Type B pancreatic cell (in vitro differentiated cells): ENCODE results near the gene OTUD5. TPM values are rescaled to one million over a fixed set of nuclear protein-coding genes. Genes with fewer than 3 reads are reported as not detected.

ENCODE experiments used
- DNase-seq: peaks from one replicate; pipeline ENCODE4 v3.0.0; 2021; ENCODE audit warnings: mixed read lengths; ENCODE audit not compliant: unreplicated experiment; ENCODE audit errors: extremely low spot score
- H3K27ac Mint-ChIP-seq: 2 replicates; pipeline ENCODE4 v1.8.0; 2021; ENCODE audit warnings: mild to moderate bottlenecking, mixed read lengths
- H3K27me3 Mint-ChIP-seq: 2 replicates; pipeline ENCODE4 v1.8.0; 2021; ENCODE audit warnings: mixed read lengths
- H3K36me3 Mint-ChIP-seq: 2 replicates; pipeline ENCODE4 v1.8.0; 2021; ENCODE audit warnings: mixed read lengths
- H3K4me1 Mint-ChIP-seq: one replicate; pipeline ENCODE4 v1.8.0; 2021; ENCODE audit warnings: mixed read lengths; ENCODE audit not compliant: unreplicated experiment
- H3K4me3 Mint-ChIP-seq: 2 replicates; pipeline ENCODE4 v1.8.0; 2021; ENCODE audit warnings: mild to moderate bottlenecking, mixed read lengths
- H3K9me3 Mint-ChIP-seq: 2 replicates; pipeline ENCODE4 v1.8.0; 2021; ENCODE audit warnings: mixed read lengths
- total RNA-seq: library from RNA; stranded (reverse); gene quantifications from 2 replicates; pipeline ENCODE4 v1.2.1, GENCODE V29; 2021; ENCODE audit warnings: low replicate concordance
- TF ChIP-seq, protein P1 (sequence below): fragments of 200-600 bp; sonication (generic); conservative IDR thresholded peaks from 2 replicates; pipeline ENCODE4 v1.5.0; 2021; ENCODE audit warnings: antibody characterized with exemption, mild to moderate bottlenecking

Gene OTUD5
- total RNA-seq, 1 donor from 2014 or later = 49.5 TPM

DNA sequence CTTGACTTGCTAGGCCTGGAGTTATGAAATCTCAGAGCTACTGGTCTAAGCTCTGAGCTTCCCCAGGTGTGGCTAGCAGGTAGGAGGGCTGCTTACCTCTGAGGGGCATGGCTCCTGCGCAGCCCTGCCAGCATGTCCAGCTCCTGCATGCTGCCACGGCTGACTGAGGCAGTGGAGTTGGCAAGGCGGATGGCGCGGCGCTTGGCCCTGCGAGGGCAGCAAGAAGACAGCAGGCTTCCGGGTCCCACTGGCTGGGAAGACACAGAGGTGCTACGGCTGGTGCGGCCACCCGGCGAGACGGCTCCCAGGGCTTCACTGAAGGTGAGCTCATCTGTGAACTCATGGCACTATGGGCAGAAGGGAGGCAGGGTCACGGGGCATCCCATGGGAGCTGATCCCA, 8.6 kb upstream of the OTUD5 start:
- TF ChIP-seq, protein P1, sequence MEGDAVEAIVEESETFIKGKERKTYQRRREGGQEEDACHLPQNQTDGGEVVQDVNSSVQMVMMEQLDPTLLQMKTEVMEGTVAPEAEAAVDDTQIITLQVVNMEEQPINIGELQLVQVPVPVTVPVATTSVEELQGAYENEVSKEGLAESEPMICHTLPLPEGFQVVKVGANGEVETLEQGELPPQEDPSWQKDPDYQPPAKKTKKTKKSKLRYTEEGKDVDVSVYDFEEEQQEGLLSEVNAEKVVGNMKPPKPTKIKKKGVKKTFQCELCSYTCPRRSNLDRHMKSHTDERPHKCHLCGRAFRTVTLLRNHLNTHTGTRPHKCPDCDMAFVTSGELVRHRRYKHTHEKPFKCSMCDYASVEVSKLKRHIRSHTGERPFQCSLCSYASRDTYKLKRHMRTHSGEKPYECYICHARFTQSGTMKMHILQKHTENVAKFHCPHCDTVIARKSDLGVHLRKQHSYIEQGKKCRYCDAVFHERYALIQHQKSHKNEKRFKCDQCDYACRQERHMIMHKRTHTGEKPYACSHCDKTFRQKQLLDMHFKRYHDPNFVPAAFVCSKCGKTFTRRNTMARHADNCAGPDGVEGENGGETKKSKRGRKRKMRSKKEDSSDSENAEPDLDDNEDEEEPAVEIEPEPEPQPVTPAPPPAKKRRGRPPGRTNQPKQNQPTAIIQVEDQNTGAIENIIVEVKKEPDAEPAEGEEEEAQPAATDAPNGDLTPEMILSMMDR = no peak
- H3K27ac Mint-ChIP-seq = no peak overlapping the region

GRCh38 chrX:48961585-48962091, 4.2 kb upstream of the OTUD5 start:
- no peak for DNase-seq
- TF ChIP-seq, protein P1 = no peak
- Mint-ChIP-seq H3K4me1 (no peaks in the 10 kb centered on the region), H3K36me3 (peaks cover 7% of the 10 kb centered on the region), H3K9me3 (no peaks in the 10 kb centered on the region), H3K27ac (peak overlapping the region; percentile 77), H3K27me3 (no peaks in the 10 kb centered on the region), H3K4me3 (no peak overlapping the region)

More for the DNA sequence above, 8.6 kb upstream of the OTUD5 start:
- Mint-ChIP-seq H3K36me3 (peaks cover 3% of the 10 kb centered on the region), H3K9me3 (no peaks in the 10 kb centered on the region), H3K4me1 (no peaks in the 10 kb centered on the region), H3K4me3 (no peak overlapping the region), H3K27me3 (no peaks in the 10 kb centered on the region)
- no peak for DNase-seq

DNA sequence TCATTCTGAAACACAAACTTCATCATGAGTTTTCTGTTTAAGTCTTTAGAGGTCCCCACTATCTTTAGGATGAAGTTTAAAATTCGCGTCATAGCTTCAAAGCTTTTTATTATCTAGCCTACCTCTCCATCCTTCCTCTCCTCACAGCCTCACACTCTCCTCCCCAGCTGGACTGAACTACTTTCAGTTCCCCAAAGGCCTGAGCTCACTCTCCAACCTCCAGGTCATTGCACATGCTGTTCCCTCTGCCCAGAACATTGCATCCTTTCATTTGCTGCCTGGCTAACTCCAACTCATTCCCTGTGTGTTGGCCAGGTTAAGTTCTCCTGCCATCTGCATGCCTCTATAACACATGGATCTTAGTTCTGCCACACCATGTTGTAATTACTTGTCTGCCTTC, 2.9 kb upstream of the OTUD5 start:
- Mint-ChIP-seq H3K27ac (peak overlapping the region; percentile 52), H3K4me1 (no peaks in the 10 kb centered on the region), H3K27me3 (no peaks in the 10 kb centered on the region), H3K4me3 (peak overlapping the region; percentile 55), H3K9me3 (no peaks in the 10 kb centered on the region), H3K36me3 (peaks cover 7% of the 10 kb centered on the region)
- TF ChIP-seq, protein P1 = no peak
- no peak for DNase-seq

GRCh38 chrX:48958635-48959094, 1.3 kb upstream of the OTUD5 start:
- Mint-ChIP-seq H3K4me3 (peak overlapping the region; percentile 100), H3K9me3 (no peaks in the 10 kb centered on the region), H3K36me3 (peaks cover 8% of the 10 kb centered on the region), H3K27ac (peak overlapping the region; percentile 100), H3K4me1 (no peaks in the 10 kb centered on the region), H3K27me3 (no peaks in the 10 kb centered on the region)
- no peak for DNase-seq
- TF ChIP-seq, protein P1 = no peak

DNA sequence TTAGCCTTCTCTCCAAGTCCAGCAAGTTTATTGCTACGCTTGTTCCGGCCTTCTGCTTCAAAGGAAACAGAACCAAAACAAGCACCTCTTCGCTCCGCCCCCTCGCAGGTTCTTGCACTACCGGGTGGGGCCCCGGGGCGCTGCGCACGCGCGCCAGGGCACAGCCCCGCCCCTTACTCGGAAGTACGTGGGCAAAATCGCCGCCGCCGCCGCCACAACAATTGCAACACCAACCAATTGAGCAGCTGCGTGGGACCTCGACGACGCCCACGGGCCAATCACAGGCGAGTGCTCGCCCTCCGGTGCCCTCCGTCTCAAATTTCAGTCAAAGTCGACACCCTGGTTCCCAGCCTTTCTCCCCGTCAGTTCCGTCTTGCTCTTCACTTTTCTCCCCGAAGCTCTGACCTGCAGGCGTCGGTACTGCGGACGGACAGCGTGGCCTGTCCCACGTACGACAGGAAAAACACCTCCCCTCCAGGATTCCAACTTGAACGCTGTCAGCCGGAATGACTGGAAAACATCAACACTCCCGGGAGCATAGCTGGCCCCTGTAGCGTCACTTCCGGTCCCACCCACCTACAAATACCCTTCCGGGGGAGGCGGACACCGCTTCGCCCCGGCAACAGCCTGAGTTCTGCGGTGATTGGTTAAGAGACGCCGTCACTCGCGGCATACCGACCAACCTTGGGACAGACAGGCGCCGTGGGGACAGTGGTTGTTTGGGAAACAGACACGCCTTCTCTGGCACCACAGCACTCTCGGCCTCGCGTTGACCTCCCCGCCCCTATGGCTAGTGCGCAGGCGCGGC, 624 bp upstream of the OTUD5 start:
- Mint-ChIP-seq H3K4me1 (no peaks in the 10 kb centered on the region), H3K36me3 (peaks cover 7% of the 10 kb centered on the region), H3K27ac (peak overlapping the region; percentile 100), H3K27me3 (no peaks in the 10 kb centered on the region), H3K4me3 (peak overlapping the region; percentile 100), H3K9me3 (no peaks in the 10 kb centered on the region)
- TF ChIP-seq, protein P1 = no peak
- DNase-seq = peak; percentile 94
